Ecto neural progenitor cell (in vitro differentiated cells): ENCODE results near the gene LAMP1.
"Not testable (repeated sequence)": the region's sequence is repeated elsewhere in the genome, so short reads cannot be mapped to it uniquely, and the experiment has no call there.

Experiments used
- DNase-seq: peaks from one replicate; pipeline ENCODE4 v3.0.0-alpha.2; 2018; ENCODE audit warnings: low spot score

Gene LAMP1

GRCh38 chr13:113296823-113297369 is at the start of gene LAMP1:
Gene LAMP1 (plus strand): TSS chr13:113297239. CDS start chr13:113297435, 196 bp downstream.
- peak; percentile 100 for DNase-seq

GRCh38 chr13:113252516-113253095 is 44.4 kb upstream of the LAMP1 start:
- DNase-seq = no peak

- not testable (repeated sequence) for DNase-seq
Measured at GRCh38 chr13:113257908-113258307, 39.1 kb upstream of the LAMP1 start.

- no peak for DNase-seq
Measured at GRCh38 chr13:113258321-113259054, 38.6 kb upstream of the LAMP1 start.

- DNase-seq = no peak
Measured at GRCh38 chr13:113260996-113261395, 36.0 kb upstream of the LAMP1 start.

- not testable (repeated sequence) for DNase-seq
Measured at GRCh38 chr13:113263016-113263415, 34.0 kb upstream of the LAMP1 start.

- DNase-seq = no peak
Measured at GRCh38 chr13:113267642-113268405, 29.2 kb upstream of the LAMP1 start.

- DNase-seq = no peak
Measured at GRCh38 chr13:113272031-113272430, 25.0 kb upstream of the LAMP1 start.

GRCh38 chr13:113272701-113273181 is 24.3 kb upstream of the LAMP1 start:
- no peak for DNase-seq

GRCh38 chr13:113273321-113273720 is 23.7 kb upstream of the LAMP1 start:
- no peak for DNase-seq

- DNase-seq = no peak
Measured at GRCh38 chr13:113273851-113274590, 23.0 kb upstream of the LAMP1 start.

GRCh38 chr13:113274721-113275120 is 22.3 kb upstream of the LAMP1 start:
- DNase-seq = no peak

GRCh38 chr13:113275387-113275786 is 21.7 kb upstream of the LAMP1 start:
- peak; percentile 58 for DNase-seq

- no peak for DNase-seq
Measured at GRCh38 chr13:113280126-113280525, 16.9 kb upstream of the LAMP1 start.

- DNase-seq = no peak
Measured at GRCh38 chr13:113283904-113284303, 13.1 kb upstream of the LAMP1 start.

- no peak for DNase-seq
Measured at GRCh38 chr13:113288880-113289279, 8.2 kb upstream of the LAMP1 start.

GRCh38 chr13:113291129-113291528 is 5.9 kb upstream of the LAMP1 start:
- no peak for DNase-seq

- peak; percentile 72 for DNase-seq
Measured at GRCh38 chr13:113292021-113292862, 4.8 kb upstream of the LAMP1 start.

GRCh38 chr13:113293686-113294085 is 3.4 kb upstream of the LAMP1 start:
- DNase-seq = no peak

- DNase-seq = no peak
Measured at GRCh38 chr13:113295776-113296175, 1.3 kb upstream of the LAMP1 start.
